ENCODE measurements around the gene FKBP1B.

The FKBP1B gene

DNA sequence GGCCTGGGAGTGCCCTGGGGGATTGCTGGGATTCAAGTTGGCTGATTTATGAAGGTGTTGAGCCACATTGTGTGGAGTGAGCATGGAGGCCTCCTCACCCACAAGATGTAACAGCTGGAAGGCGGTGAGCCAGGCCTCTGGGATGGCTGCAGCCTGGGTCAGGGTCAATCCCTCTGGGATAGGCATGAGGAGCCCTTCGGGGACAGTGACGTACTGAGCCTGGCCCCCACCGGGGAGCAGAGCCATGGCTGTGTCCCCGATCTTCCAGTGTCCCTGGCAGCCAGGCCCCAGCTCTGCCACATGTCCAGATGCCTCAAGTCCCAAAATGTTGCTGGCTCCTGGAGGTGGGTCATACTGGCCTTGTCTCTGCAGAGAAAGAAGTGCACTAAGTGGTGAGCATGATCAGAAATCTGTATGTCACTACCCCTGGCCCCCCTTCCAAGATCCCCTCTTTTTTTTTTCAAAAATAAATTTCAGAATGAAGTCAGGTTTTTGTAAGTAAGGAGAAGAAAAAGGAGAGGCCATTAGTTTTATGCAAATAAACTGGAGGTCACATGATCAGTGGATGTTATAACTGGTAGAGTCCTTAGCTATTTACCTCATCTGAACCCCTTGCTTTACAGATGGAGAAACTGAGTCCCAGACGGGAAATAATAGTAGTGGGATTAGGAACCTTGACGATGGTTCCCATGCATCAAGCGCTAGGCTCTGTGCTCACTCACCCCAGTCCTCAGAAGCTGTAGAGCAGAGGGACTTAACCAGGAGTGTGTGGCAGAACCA lies 33.4 kb downstream of the FKBP1B start:
- H2BK12ac ChIP-seq (ENCODE audit: low read length in 2 of 2) = peak overlapping the region in 1 of 2 experiments; percentile 61
- WGBS = 94% methylated on average over 8 of the region's 8 CpGs
- H2BK120ac ChIP-seq (ENCODE audit: low read depth, low read length) = peak overlapping the region; percentile 22
- no peak overlapping the region for H3K23ac ChIP-seq (ENCODE audit: low read length in 2 of 2)
- peak overlapping the region; percentile 90 for H4K8ac ChIP-seq (ENCODE audit: low read length)
- no peak for DNase-seq
- H3K4me3 ChIP-seq (ENCODE audit: insufficient read depth in 1 of 2, low read depth in 1 of 2, low read length in 2 of 2) = peak overlapping the region; percentile 14 to 93
- no peak overlapping the region for H3K14ac ChIP-seq (ENCODE audit: low read length in 2 of 2)
- H3K4me2 ChIP-seq (ENCODE audit: low read length, poor library complexity, severe bottlenecking) = peak overlapping the region; percentile 61
- H3K18ac ChIP-seq (ENCODE audit: low read depth in 1 of 2, low read length in 2 of 2) = peak overlapping the region in 1 of 2 experiments; percentile 79
- H2AK5ac ChIP-seq (ENCODE audit: low read length, severe bottlenecking) = peak overlapping the region; percentile 83
- H3K4me1 ChIP-seq (ENCODE audit: control insufficient read depth, insufficient read depth, low read depth, low read length) = peaks cover 7% of the 10 kb centered on the region
- no peaks in the 10 kb centered on the region for H3K9me3 ChIP-seq (ENCODE audit: control insufficient read depth, low read length)
- peaks cover 19 to 44% of the 10 kb centered on the region in 2 experiments for H3K36me3 ChIP-seq (ENCODE audit: control insufficient read depth in 1 of 2, insufficient read depth in 2 of 2, low read depth in 1 of 2, low read length in 2 of 2)
- H2BK15ac ChIP-seq (ENCODE audit: low read depth, poor library complexity, severe bottlenecking) = no peak overlapping the region
- peak overlapping the region; percentile 95 for H4K91ac ChIP-seq (ENCODE audit: low read length)
- no peak overlapping the region for H2BK5ac ChIP-seq (ENCODE audit: low read depth, low read length, poor library complexity, severe bottlenecking)
- no peak overlapping the region for H2AFZ ChIP-seq (ENCODE audit: low read depth, low read length)
- H3K79me1 ChIP-seq (replicated peaks; ENCODE audit: low read length, poor library complexity, severe bottlenecking) = peaks cover 29% of the 10 kb centered on the region
- peak overlapping the region; percentile 6 to 84 for H3K4ac ChIP-seq (ENCODE audit: low read depth in 1 of 2, low read length in 2 of 2)
- peak overlapping the region; percentile 95 for H3K9ac ChIP-seq (ENCODE audit: low read length)
- H3K27me3 ChIP-seq (ENCODE audit: control insufficient read depth in 1 of 2, insufficient read depth in 1 of 2, low read length in 2 of 2) = no peaks in the 10 kb centered on the region
- peak overlapping the region; percentile 94 for H3K27ac ChIP-seq (ENCODE audit: low read length, poor library complexity, severe bottlenecking)

DNA sequence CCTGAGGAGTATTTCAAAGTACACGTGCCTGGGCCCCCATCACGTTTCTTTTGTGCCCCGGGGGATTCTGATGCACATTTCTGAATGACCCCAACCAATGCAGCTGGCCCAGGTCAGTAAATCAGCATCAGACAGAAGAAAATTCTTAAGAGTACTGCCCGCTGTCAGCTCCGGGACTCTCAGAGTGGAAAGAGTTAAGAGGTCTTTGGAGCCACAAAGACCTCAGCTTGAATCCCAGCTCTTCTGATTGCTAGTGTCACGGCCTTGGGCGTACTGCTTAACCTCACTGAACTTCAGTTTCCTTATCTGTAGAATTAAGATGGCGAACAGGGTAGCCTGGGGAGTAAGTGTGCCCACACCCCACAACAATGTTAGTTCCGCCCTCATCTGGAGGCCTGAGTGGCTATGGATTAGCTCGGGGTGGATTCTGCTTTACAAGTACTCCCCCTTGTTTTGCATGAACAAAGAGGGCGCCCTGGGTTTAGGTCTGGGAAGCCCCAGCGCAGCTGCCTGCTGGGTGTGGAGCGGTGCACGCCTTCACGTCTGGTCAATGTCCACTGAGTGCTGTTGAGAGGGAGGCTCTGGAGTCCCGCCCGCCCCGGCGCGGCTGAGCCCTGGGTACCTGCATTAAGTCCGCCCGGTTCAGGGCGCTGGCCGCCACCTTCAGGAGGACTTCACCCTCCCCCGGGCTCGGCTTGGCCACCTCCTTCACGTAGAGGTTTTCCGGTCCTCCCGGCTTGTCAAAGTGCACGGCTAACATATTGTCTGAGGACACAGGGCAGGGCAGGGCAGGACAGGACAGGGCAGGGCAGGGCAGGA lies 34.2 kb downstream of the FKBP1B start:
- Histone ChIP-seq H3K4me2 (ENCODE audit: low read length, poor library complexity, severe bottlenecking) (peak overlapping the region; percentile 61), H3K4me1 (ENCODE audit: control insufficient read depth, insufficient read depth, low read depth, low read length) (peaks cover 7% of the 10 kb centered on the region), H2AK5ac (ENCODE audit: low read length, severe bottlenecking) (peak overlapping the region; percentile 83), H2BK15ac (ENCODE audit: low read depth, poor library complexity, severe bottlenecking) (peak overlapping the region; percentile 88), H3K36me3 (ENCODE audit: control insufficient read depth in 1 of 2, insufficient read depth in 2 of 2, low read depth in 1 of 2, low read length in 2 of 2) (peaks cover 22 to 39% of the 10 kb centered on the region in 2 experiments), H2BK5ac (ENCODE audit: low read depth, low read length, poor library complexity, severe bottlenecking) (peak overlapping the region; percentile 78), H2AFZ (ENCODE audit: low read depth, low read length) (peak overlapping the region; percentile 92), H3K18ac (ENCODE audit: low read depth in 1 of 2, low read length in 2 of 2) (peak overlapping the region; percentile 79 to 97), H3K9me3 (ENCODE audit: control insufficient read depth, low read length) (no peaks in the 10 kb centered on the region), H3K4ac (ENCODE audit: low read depth in 1 of 2, low read length in 2 of 2) (peak overlapping the region; percentile 6 to 84), H3K23ac (ENCODE audit: low read length in 2 of 2) (peak overlapping the region in 1 of 2 experiments; percentile 32), H4K91ac (ENCODE audit: low read length) (peak overlapping the region; percentile 95), H3K9ac (ENCODE audit: low read length) (peak overlapping the region; percentile 95), H3K27ac (ENCODE audit: low read length, poor library complexity, severe bottlenecking) (peak overlapping the region; percentile 94), H3K14ac (ENCODE audit: low read length in 2 of 2) (peak overlapping the region in 1 of 2 experiments; percentile 28), H3K27me3 (ENCODE audit: control insufficient read depth in 1 of 2, insufficient read depth in 1 of 2, low read length in 2 of 2) (no peaks in the 10 kb centered on the region), H3K79me1 (replicated peaks; ENCODE audit: low read length, poor library complexity, severe bottlenecking) (peaks cover 30% of the 10 kb centered on the region), H3K4me3 (ENCODE audit: insufficient read depth in 1 of 2, low read depth in 1 of 2, low read length in 2 of 2) (peak overlapping the region; percentile 71 to 93), H4K8ac (ENCODE audit: low read length) (peak overlapping the region; percentile 90), H2BK120ac (ENCODE audit: low read depth, low read length) (peak overlapping the region; percentile 86), H2BK12ac (ENCODE audit: low read length in 2 of 2) (peak overlapping the region; percentile 51 to 75)
- 8% methylated on average over 30 of the region's 30 CpGs for WGBS
- peak; percentile 86 for DNase-seq

DNA sequence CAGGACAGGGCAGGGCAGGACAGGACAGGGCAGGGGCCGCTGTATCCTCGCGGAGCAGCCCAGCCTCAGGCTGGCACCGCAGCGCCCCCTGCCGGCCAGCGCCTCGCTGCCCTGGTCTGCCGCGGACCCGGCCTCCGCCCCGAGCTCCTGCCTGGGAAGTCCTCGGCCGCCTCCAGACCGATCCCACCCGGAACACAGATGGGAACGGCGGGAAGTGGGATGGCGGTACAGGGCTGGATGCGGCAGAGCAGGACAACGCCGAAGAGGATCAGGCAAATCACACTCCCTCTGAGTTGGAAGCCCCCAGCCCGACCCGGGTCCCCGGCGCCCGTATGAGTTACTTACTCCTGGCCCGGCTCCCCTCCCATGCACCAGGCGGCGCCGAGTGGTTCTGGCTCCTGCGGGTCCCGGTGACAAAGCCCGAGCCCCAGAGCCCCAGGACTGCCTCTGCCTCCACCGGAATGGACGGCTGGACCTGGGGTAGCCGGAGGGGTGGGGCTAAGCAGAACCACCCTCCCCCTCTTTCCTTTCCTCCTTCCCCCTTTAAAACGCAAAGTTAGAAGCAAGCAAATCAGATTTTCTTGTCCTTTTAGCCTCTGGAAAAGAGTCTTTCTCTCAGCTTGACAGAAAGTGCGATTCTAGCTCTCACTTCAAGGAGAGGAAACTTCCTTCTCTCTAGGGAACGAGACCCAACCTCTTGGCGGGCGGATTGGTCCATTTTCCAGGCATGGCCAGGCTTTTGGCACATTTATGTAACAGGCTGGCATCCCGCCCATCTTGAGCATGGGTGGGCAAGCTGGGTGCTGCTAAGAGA lies 35.1 kb downstream of the FKBP1B start, which contains the start of gene TP53I3:
TSS of gene TP53I3 (minus strand) at position 449 of the 814 bp plus-strand sequence. CDS start 508 bp downstream, outside the sequence.
- Histone ChIP-seq H3K27me3 (ENCODE audit: control insufficient read depth in 1 of 2, insufficient read depth in 1 of 2, low read length in 2 of 2) (no peaks in the 10 kb centered on the region), H3K18ac (ENCODE audit: low read depth in 1 of 2, low read length in 2 of 2) (peak within 1 kb of the TSS; percentile 94 to 97), H3K36me3 (ENCODE audit: control insufficient read depth in 1 of 2, insufficient read depth in 2 of 2, low read depth in 1 of 2, low read length in 2 of 2) (peaks cover 22 to 31% of the 10 kb centered on the region in 2 experiments), H3K9me3 (ENCODE audit: control insufficient read depth, low read length) (no peaks in the 10 kb centered on the region), H2BK12ac (ENCODE audit: low read length in 2 of 2) (peak within 1 kb of the TSS; percentile 51 to 75), H3K27ac (ENCODE audit: low read length, poor library complexity, severe bottlenecking) (peak within 1 kb of the TSS; percentile 94), H3K14ac (ENCODE audit: low read length in 2 of 2) (peak within 1 kb of the TSS in 1 of 2 experiments; percentile 69), H4K8ac (ENCODE audit: low read length) (peak within 1 kb of the TSS; percentile 96), H2BK5ac (ENCODE audit: low read depth, low read length, poor library complexity, severe bottlenecking) (peak within 1 kb of the TSS; percentile 78), H3K4me3 (ENCODE audit: insufficient read depth in 1 of 2, low read depth in 1 of 2, low read length in 2 of 2) (peak within 1 kb of the TSS; percentile 71 to 93), H3K4me1 (ENCODE audit: control insufficient read depth, insufficient read depth, low read depth, low read length) (peaks cover 7% of the 10 kb centered on the region), H3K4ac (ENCODE audit: low read depth in 1 of 2, low read length in 2 of 2) (peak within 1 kb of the TSS; percentile 70 to 84), H3K23ac (ENCODE audit: low read length in 2 of 2) (peak within 1 kb of the TSS in 1 of 2 experiments; percentile 32), H2AK5ac (ENCODE audit: low read length, severe bottlenecking) (peak within 1 kb of the TSS; percentile 83), H3K79me1 (replicated peaks; ENCODE audit: low read length, poor library complexity, severe bottlenecking) (peaks cover 28% of the 10 kb centered on the region), H2BK15ac (ENCODE audit: low read depth, poor library complexity, severe bottlenecking) (peak within 1 kb of the TSS; percentile 88), H4K91ac (ENCODE audit: low read length) (peak within 1 kb of the TSS; percentile 95), H2AFZ (ENCODE audit: low read depth, low read length) (peak within 1 kb of the TSS; percentile 92), H3K9ac (ENCODE audit: low read length) (peak within 1 kb of the TSS; percentile 95), H2BK120ac (ENCODE audit: low read depth, low read length) (peak within 1 kb of the TSS; percentile 86), H3K4me2 (ENCODE audit: low read length, poor library complexity, severe bottlenecking) (peak within 1 kb of the TSS; percentile 61)
- WGBS = under 1% methylated on average over 41 of the region's 44 CpGs
- peak; percentile 93 for DNase-seq
